Neural crest cell (in vitro differentiated cells): ENCODE measurements around the gene SSR3. TPM values are rescaled to one million over a fixed set of nuclear protein-coding genes. Genes with fewer than 3 reads are reported as not detected.

ENCODE experiments used
- DNase-seq: peaks from one replicate; pipeline ENCODE4 v3.0.0; 2021; ENCODE audit warnings: low read depth, mixed read lengths, low spot score
- H3K27ac Mint-ChIP-seq: one replicate; pipeline ENCODE4 v1.8.0; 2021; ENCODE audit warnings: mild to moderate bottlenecking, mixed read lengths; ENCODE audit not compliant: unreplicated experiment
- H3K27me3 Mint-ChIP-seq: 2 replicates; pipeline ENCODE4 v1.8.0; 2021; ENCODE audit warnings: low read depth, mild to moderate bottlenecking, mixed read lengths
- H3K36me3 Mint-ChIP-seq: 2 replicates; pipeline ENCODE4 v1.8.0; 2021; ENCODE audit warnings: low read depth, mild to moderate bottlenecking, mixed read lengths
- H3K4me1 Mint-ChIP-seq: 2 replicates; pipeline ENCODE4 v1.8.0; 2021; ENCODE audit warnings: mixed read lengths
- H3K4me3 Mint-ChIP-seq: one replicate; pipeline ENCODE4 v1.8.0; 2021; ENCODE audit warnings: mild to moderate bottlenecking, mixed read lengths
- H3K9me3 Mint-ChIP-seq: 2 replicates; pipeline ENCODE4 v1.8.0; 2021; ENCODE audit warnings: mixed read lengths
- total RNA-seq: library from RNA; stranded (reverse); gene quantifications from 2 replicates; pipeline ENCODE4 v1.2.1, GENCODE V29; 2021
- TF ChIP-seq, protein P1 (sequence below): fragments of 200-600 bp; sonication (generic); conservative IDR thresholded peaks from 2 replicates; pipeline ENCODE4 v1.5.0; 2021; ENCODE audit warnings: antibody characterized with exemption, mild to moderate bottlenecking

Gene SSR3
- total RNA-seq, 1 donor from 2014 or later: 136 TPM

DNA sequence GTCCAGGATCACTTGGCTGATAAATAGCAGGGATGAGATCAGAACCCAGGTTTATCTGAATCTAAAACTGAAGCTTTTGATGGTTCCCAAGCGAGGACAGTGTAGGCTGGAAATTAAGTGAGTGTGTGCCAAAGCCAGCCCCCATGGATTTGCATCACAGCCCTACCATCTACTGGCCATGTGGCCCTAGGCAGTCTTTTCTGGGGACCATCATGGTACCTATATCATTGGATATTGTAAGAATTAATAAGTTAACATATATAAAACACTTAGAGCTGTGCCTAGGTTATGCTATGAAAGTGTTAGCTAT, 32.8 kb upstream of the SSR3 start:
- peaks cover 8% of the 10 kb centered on the region for H3K9me3 Mint-ChIP-seq
- no peak overlapping the region for H3K4me3 Mint-ChIP-seq
- H3K36me3 Mint-ChIP-seq: no peaks in the 10 kb centered on the region

DNA sequence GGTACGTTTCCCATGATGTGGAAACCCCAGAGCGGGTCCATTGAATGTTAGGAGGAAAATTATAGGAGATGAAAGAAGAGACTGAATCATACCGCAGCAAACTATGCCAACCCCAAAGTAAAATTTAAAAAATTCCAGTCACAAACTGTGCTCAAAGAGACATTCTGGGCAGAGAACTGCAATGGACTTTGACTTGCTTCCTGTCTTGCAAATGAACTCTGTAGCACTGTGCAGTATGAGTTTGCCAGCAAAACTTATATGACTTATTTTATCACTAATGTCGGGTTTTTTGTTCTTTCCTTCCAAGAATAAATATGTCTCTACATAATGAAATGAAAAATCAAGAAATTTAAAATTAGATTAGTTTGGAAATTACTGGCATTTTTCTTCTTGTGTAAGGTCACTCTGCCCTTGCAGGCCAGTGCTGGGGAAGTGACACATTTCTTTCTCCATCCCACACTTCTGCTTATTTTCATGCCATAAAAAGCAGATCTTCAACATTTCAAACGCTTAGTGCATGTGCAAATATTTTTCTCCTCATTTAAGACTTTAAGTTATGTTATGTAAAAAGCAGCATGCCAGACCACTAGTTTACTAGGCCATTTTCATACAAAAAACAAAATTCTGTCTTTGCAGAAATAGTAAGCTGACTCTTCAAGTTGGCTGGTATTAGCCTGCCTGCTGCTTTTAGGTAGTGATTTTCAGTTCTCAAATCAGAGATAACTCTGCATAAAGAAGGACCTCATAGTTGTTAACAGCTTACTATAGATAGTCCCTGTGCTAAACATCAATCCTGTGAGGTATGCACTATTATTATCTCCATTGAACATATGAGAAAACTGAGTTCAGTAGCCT, 32.2 kb upstream of the SSR3 start:
- H3K27ac Mint-ChIP-seq: no peak overlapping the region
- H3K27me3 Mint-ChIP-seq: no peaks in the 10 kb centered on the region
- DNase-seq: no peak
- H3K4me1 Mint-ChIP-seq: peaks cover 8% of the 10 kb centered on the region
- H3K4me3 Mint-ChIP-seq: no peak overlapping the region
- TF ChIP-seq, protein P1, sequence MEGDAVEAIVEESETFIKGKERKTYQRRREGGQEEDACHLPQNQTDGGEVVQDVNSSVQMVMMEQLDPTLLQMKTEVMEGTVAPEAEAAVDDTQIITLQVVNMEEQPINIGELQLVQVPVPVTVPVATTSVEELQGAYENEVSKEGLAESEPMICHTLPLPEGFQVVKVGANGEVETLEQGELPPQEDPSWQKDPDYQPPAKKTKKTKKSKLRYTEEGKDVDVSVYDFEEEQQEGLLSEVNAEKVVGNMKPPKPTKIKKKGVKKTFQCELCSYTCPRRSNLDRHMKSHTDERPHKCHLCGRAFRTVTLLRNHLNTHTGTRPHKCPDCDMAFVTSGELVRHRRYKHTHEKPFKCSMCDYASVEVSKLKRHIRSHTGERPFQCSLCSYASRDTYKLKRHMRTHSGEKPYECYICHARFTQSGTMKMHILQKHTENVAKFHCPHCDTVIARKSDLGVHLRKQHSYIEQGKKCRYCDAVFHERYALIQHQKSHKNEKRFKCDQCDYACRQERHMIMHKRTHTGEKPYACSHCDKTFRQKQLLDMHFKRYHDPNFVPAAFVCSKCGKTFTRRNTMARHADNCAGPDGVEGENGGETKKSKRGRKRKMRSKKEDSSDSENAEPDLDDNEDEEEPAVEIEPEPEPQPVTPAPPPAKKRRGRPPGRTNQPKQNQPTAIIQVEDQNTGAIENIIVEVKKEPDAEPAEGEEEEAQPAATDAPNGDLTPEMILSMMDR: no peak
- H3K36me3 Mint-ChIP-seq: no peaks in the 10 kb centered on the region
- peaks cover 8% of the 10 kb centered on the region for H3K9me3 Mint-ChIP-seq

More for the DNA sequence above, 32.8 kb upstream of the SSR3 start:
- no peak for DNase-seq
- Mint-ChIP-seq H3K4me1 (peaks cover 8% of the 10 kb centered on the region), H3K27me3 (no peaks in the 10 kb centered on the region), H3K27ac (no peak overlapping the region)
- TF ChIP-seq, protein P1: no peak

DNA sequence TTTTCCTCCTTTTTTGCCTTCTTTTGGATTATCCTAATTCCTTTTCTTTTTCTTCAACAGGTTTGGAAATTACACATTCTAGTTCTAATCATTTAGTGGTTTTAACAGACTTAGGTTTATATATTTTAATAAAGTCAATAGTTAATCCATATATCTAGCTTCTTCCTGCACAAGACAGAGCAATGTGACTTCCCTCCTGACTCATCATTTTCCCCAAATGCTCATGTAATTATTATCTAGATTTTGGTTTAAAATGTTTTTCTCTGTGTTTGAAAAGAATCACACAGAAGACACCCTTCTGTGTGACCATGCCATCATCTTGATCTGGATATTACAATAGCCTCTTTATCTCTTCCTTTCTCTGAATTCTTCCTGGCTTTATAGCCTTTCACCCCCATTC, 28.6 kb upstream of the SSR3 start:
- Mint-ChIP-seq H3K27ac (peak overlapping the region; percentile 53), H3K4me3 (no peak overlapping the region), H3K27me3 (no peaks in the 10 kb centered on the region), H3K36me3 (no peaks in the 10 kb centered on the region), H3K4me1 (peaks cover 8% of the 10 kb centered on the region), H3K9me3 (no peaks in the 10 kb centered on the region)
- TF ChIP-seq, protein P1: no peak
- DNase-seq: no peak

DNA sequence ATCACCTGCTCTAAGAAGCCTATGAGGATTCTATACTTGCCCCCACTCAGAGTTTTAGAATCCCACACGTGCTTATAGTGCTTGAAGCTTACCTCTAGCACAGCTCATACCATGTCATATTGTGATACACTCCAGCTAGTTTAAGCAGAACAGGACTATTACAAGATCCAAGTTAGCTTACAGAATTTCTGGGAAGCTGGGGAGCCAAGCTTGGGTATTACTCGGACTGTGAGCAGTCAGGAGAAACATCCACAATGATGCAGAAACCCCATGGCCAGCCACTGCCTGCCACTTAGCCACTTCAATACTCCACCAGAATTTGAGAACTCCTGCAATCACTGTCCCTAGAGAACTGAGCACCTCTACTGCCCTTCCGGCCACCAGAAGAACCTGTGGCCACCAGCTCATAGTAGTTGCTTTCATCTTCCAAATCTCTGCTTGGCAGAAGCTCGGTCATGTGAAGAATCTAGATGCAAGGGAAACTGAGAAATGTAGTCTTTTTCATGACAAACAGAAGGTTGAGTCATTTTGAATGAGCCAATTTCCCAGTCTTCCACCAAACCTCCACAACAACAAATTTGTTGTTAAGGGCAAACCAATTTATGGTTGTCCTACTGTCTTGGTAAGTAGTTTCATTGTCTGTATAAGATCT, 27.7 kb upstream of the SSR3 start:
- H3K9me3 Mint-ChIP-seq: no peaks in the 10 kb centered on the region
- TF ChIP-seq, protein P1: no peak
- H3K4me1 Mint-ChIP-seq: peaks cover 8% of the 10 kb centered on the region
- H3K27ac Mint-ChIP-seq: no peak overlapping the region
- H3K27me3 Mint-ChIP-seq: no peaks in the 10 kb centered on the region
- DNase-seq: no peak
- H3K36me3 Mint-ChIP-seq: no peaks in the 10 kb centered on the region
- H3K4me3 Mint-ChIP-seq: no peak overlapping the region

GRCh38 chr3:156581954-156582353, 27.0 kb upstream of the SSR3 start:
- Mint-ChIP-seq H3K4me3 (no peak overlapping the region), H3K27me3 (no peaks in the 10 kb centered on the region), H3K36me3 (no peaks in the 10 kb centered on the region), H3K9me3 (no peaks in the 10 kb centered on the region), H3K27ac (no peak overlapping the region), H3K4me1 (peaks cover 9% of the 10 kb centered on the region)
- no peak for DNase-seq
- TF ChIP-seq, protein P1: no peak
